Heart right ventricle (tissue), 16 donors: ENCODE results near the gene DES. TPM values are rescaled to one million over a fixed set of nuclear protein-coding genes. Genes with fewer than 3 reads are reported as not detected.
A peak's percentile ranks its signal among the peaks of the same experiment; 100 is the strongest.

Experiments
- ATAC-seq, 8 donors: fragments of 200-7000 bp; cut with Tn5 transposase; one replicate each; pipeline ENCODE4 v1.9.1; 2020; ENCODE audit warnings: mild to moderate bottlenecking in 8 of 8, moderate library complexity in 8 of 8, moderate number of reproducible peaks in 1 of 8
- DNase-seq, 2 donors: peaks; one replicate each; pipeline ENCODE4 v3.0.0-alpha.2; 2020
- H3K27ac ChIP-seq, 10 donors: fragments of 200-600 bp; sonication (generic) in 2 of 10; one replicate each; pipeline versions ENCODE4 v1.5.0 to v1.8.0; 2020 to 2022; ENCODE audit warnings: mild to moderate bottlenecking in 3 of 10
- H3K27me3 ChIP-seq, 7 donors: fragments of 200-600 bp; one replicate each; pipeline ENCODE4 v1.8.0; 2021 to 2022; ENCODE audit warnings: mild to moderate bottlenecking in 2 of 7
- H3K36me3 ChIP-seq, 9 donors: fragments of 200-600 bp; sonication (generic) in 1 of 9; one replicate each; pipeline versions ENCODE4 v1.5.0 to v1.8.0; 2020 to 2022; ENCODE audit warnings: mild to moderate bottlenecking in 2 of 9
- H3K4me1 ChIP-seq, 9 donors: fragments of 200-600 bp; sonication (generic) in 1 of 9; one replicate each; pipeline versions ENCODE4 v1.5.0 to v1.8.0; 2020 to 2022; ENCODE audit warnings: mild to moderate bottlenecking in 4 of 9
- H3K4me3 ChIP-seq, 10 donors: fragments of 200-600 bp; sonication (generic) in 2 of 10; one replicate each; pipeline versions ENCODE4 v1.5.0 to v1.8.0; 2020 to 2022; ENCODE audit warnings: mild to moderate bottlenecking in 7 of 10, moderate library complexity in 2 of 10
- H3K9me3 ChIP-seq, 11 donors: fragments of 200-600 bp in 10 of 11; sonication (generic) in 2 of 11; one replicate each; pipeline versions ENCODE4 v1.5.0 to v1.8.0; 2013 to 2022; ENCODE audit warnings: mild to moderate bottlenecking in 2 of 11, control low read depth in 1 of 11, moderate library complexity in 1 of 11
- CTCF ChIP-seq, 9 donors: fragments of 200-600 bp; sonication (generic) in 2 of 9; IDR thresholded peaks; one replicate each; pipeline versions ENCODE4 v1.5.0 to v1.8.0; 2021 to 2022; ENCODE audit warnings: antibody characterized with exemption in 9 of 9, mild to moderate bottlenecking in 5 of 9, moderate library complexity in 1 of 9
- WGBS, 2 donors: extraction: QIAGEN DNeasy Blood & Tissue Kit; methylation state at CpG; one replicate each; pipeline ENCODE4 v1.1.7; 2013; ENCODE audit warnings: inconsistent platforms in 1 of 2; 5-methylcytosine and 5-hydroxymethylcytosine counted together
- intact Hi-C, 10 donors: fragments of 100-400 bp; cut with DNase I; formaldehyde crosslinking; loops; one replicate each; pipeline versions ENCODE4 v1.11.1 to v1.14.2; 2022
- polyA plus RNA-seq, 2 donors: library from polyadenylated mRNA; stranded (reverse); fragments of 200-250 nt; gene quantifications; one replicate each; pipeline ENCODE4 v1.2.3, GENCODE V29; 2013
- total RNA-seq, 10 donors: library from RNA; stranded (reverse); fragmentation: NEBNext Ultra II Directional in 3 of 10; extraction: Animal tissue kit (Norgen Biotek cat#: 25700) in 3 of 10; gene quantifications; one replicate each; pipeline versions ENCODE4 v1.2.1 to v1.2.4, GENCODE V29; 2021 to 2023
- donor health status: Arrhythmogenic right ventricular cardiomyopathy.
- donor health status: ischemic (EF 13 %, LVEDD 7.1; RV severe dilation, severe dysfunction).
- donor health status: healthy with polysubstance abuse.
- donor health status: DM: no; HTN: yes; CAD: no.
- donor health status: DM: no; HTN: no; CAD: no.
- donor health status: ischemic (EF 25% LVEDD 6.9; RV normal size, moderate dysfunction).
- donor health status: ischemic (EF 25% LVEDD 5.7; RV mildly dilated, moderate dysfunction).
- donor health status: healthy.
- donor health status: DM: yes; HTN: yes; CAD: no.
- donor health status: Ischemic cardiomyopathy.
- donor health status: ischemic (EF 35%, LVEDD 5.7; RV mildly dilated, moderate dysfunction).
- donor health status: nonischemic (EF 11% LVEDD 7.7; RV severe dilation, severe dysfunction).
- donor health status: DM: yes; HTN: yes; CAD: no.
- donor health status: PGD.
- donor health status: ischemic (EF 29% LVEDD 5.4; RV normal size, mild dysfunction).
- donor health status: nonischemic (EF 23%, LVEDD 6.1; RV moderate dilation, normal function).

DES gene
- total and polyA plus RNA-seq, 12 donors = 12,560 to 18,019 (median 15,816) TPM

GRCh38 chr2:219461047-219461514, 42.9 kb downstream of the DES start:
- intact Hi-C loops = no loop called here

GRCh38 chr2:219461669-219462068, 43.5 kb downstream of the DES start:
- H3K4me1 ChIP-seq = peaks cover 6 to 81% (median 23%) of the 10 kb centered on the region in 9 donors
- 64 to 69% methylated on average over 14 of the region's 14 CpGs for WGBS, 2 donors
- peak overlapping the region in 9 of 10 donors; percentile 12 to 46 (median 34) for H3K4me3 ChIP-seq
- peaks cover 0 to 28% (median 0%) of the 10 kb centered on the region in 9 donors for H3K36me3 ChIP-seq
- H3K27ac ChIP-seq = peak overlapping the region; percentile 70 to 96 (median 90)
- TF ChIP-seq CTCF (IDR thresholded peaks at IDR 0.05) = no peak
- intact Hi-C loops = no loop called here
- peak in 1 of 2 donors; percentile 30 for DNase-seq
- peaks cover 0 to 5% (median 0%) of the 10 kb centered on the region in 7 donors for H3K27me3 ChIP-seq
- H3K9me3 ChIP-seq = no peaks in the 10 kb centered on the region
- peak in 2 of 8 donors; percentile 1 to 12 for ATAC-seq

More at GRCh38 chr2:219461047-219461514, 42.9 kb downstream of the DES start:
- 11 to 13% methylated on average over 11 of the region's 11 CpGs for WGBS, 2 donors
- Histone ChIP-seq H3K9me3 (no peaks in the 10 kb centered on the region), H3K27ac (peak overlapping the region; percentile 76 to 96 (median 90)), H3K4me1 (peaks cover 6 to 75% (median 19%) of the 10 kb centered on the region in 9 donors), H3K4me3 (peak overlapping the region in 9 of 10 donors; percentile 19 to 46 (median 34)), H3K27me3 (peaks cover 0 to 5% (median 0%) of the 10 kb centered on the region in 7 donors), H3K36me3 (peaks cover 0 to 22% (median 0%) of the 10 kb centered on the region in 9 donors)
- no peak for TF ChIP-seq CTCF (IDR thresholded peaks at IDR 0.05)
- ATAC-seq = peak; percentile 48 to 77 (median 70)
- DNase-seq = peak; percentile 60 to 61

- DNase-seq (no peak), ATAC-seq (no peak)
- H3K9me3 ChIP-seq = no peaks in the 10 kb centered on the region
- 79 to 87% methylated on average over 9 of the region's 9 CpGs for WGBS, 2 donors
- peaks cover 6 to 87% (median 23%) of the 10 kb centered on the region in 9 donors for H3K4me1 ChIP-seq
- H3K36me3 ChIP-seq = peaks cover 0 to 32% (median 0%) of the 10 kb centered on the region in 9 donors
- peak overlapping the region in 7 of 10 donors; percentile 8 to 96 (median 91) for H3K27ac ChIP-seq
- intact Hi-C loops = no loop called here
- peaks cover 0 to 5% (median 0%) of the 10 kb centered on the region in 7 donors for H3K27me3 ChIP-seq
- no peak for TF ChIP-seq CTCF (IDR thresholded peaks at IDR 0.05)
- no peak overlapping the region for H3K4me3 ChIP-seq
These were observed 44.2 kb downstream of the DES start for GRCh38 chr2:219462349-219462748.

- Histone ChIP-seq H3K9me3 (no peaks in the 10 kb centered on the region), H3K27me3 (peaks cover 0 to under 1% (median 0%) of the 10 kb centered on the region in 7 donors), H3K4me1 (peaks cover 6 to 90% (median 29%) of the 10 kb centered on the region in 9 donors), H3K27ac (peak overlapping the region in 5 of 10 donors; percentile 16 to 96 (median 50)), H3K36me3 (peaks cover 0 to 37% (median 0%) of the 10 kb centered on the region in 9 donors), H3K4me3 (no peak overlapping the region)
- ATAC-seq (no peak), DNase-seq (no peak)
- intact Hi-C loops = no loop called here
- WGBS, 2 donors = 87% methylated on average over 21 of the region's 21 CpGs
- no peak for TF ChIP-seq CTCF (IDR thresholded peaks at IDR 0.05)
These were observed 46.3 kb downstream of the DES start for GRCh38 chr2:219464286-219465032.
